Endothelial cell of umbilical vein (primary cell): ENCODE data around the gene DIP2C. TPM values are rescaled to one million over a fixed set of nuclear protein-coding genes. Genes with fewer than 3 reads are reported as not detected.

Experiments
- BruUV-seq: library from RNA; stranded (reverse); fragments of 400-500 nt; replicated peaks from 2 replicates; lab custom pipeline; 2021; lab: Mats Ljungman, UMichigan
- CTCF ChIA-PET: fragments of 300-600, 350-600 bp; sonication (Branson Sonifier 250); formaldehyde crosslinking; loops from one replicate; lab custom pipeline; 2021; ENCODE audit warnings: antibody characterized with exemption, inconsistent platforms; lab: Charles Lee
- POLR2A ChIA-PET: fragments of 300-600, 350-600 bp; sonication (Branson Sonifier 250); formaldehyde crosslinking; loops from one replicate; lab custom pipeline; 2021; ENCODE audit warnings: antibody characterized with exemption, inconsistent platforms; lab: Charles Lee
- DNase-seq: peaks from one replicate; pipeline ENCODE4 v3.0.0-alpha.2; 2011; ENCODE audit warnings: low read depth, low spot score
- FAIRE-seq: peaks from 2 replicates; lab custom pipeline; 2011; peaks lifted over from hg19 to GRCh38; lab: Jason Lieb, UNC
- H2AFZ ChIP-seq: 2 replicates; pipeline ENCODE4 v1.6.0; 2012; ENCODE audit warnings: low read depth, low read length, control low read depth, inconsistent platforms
- H3K27ac ChIP-seq: 2 replicates; pipeline ENCODE4 v1.5.1; 2011; ENCODE audit warnings: low read depth, mild to moderate bottlenecking, control low read depth, low read length, moderate library complexity; ENCODE audit not compliant: insufficient read depth
- H3K27me3 ChIP-seq, 2 experiments: 2 replicates each; pipeline versions ENCODE4 v1.6.0 to v1.6.1; 2011; ENCODE audit warnings: low read length in 2 of 2, mixed read lengths in 1 of 2; ENCODE audit not compliant: control insufficient read depth in 2 of 2, insufficient read depth in 2 of 2
- H3K36me3 ChIP-seq, 2 experiments: 2 replicates in 1 of 2; 3 replicates in 1 of 2; pipeline ENCODE4 v1.5.1; 2011; ENCODE audit warnings: low read length in 2 of 2, mild to moderate bottlenecking in 1 of 2, moderate library complexity in 1 of 2; ENCODE audit not compliant: control insufficient read depth in 2 of 2, insufficient read depth in 2 of 2; ENCODE audit errors: extremely low read depth in 1 of 2
- H3K4me1 ChIP-seq: 3 replicates; pipeline ENCODE4 v1.5.1; 2011; ENCODE audit warnings: mild to moderate bottlenecking, low read length; ENCODE audit not compliant: control insufficient read depth, insufficient read depth; ENCODE audit errors: extremely low read depth
- H3K4me2 ChIP-seq: 2 replicates; pipeline ENCODE4 v1.6.1; 2011; ENCODE audit warnings: low read length, control low read depth, mixed read lengths; ENCODE audit not compliant: insufficient read depth
- H3K4me3 ChIP-seq, 3 experiments: fragments of 200-600 bp in 1 of 3; sonication (generic), shearing (Covaris generic) in 1 of 3; replicated peaks in 1 of 3; 2 replicates each; pipeline ENCODE4 v1.5.1; 2011 to 2016; ENCODE audit warnings: control low read depth in 3 of 3, low read length in 3 of 3, mild to moderate bottlenecking in 2 of 3, inconsistent platforms in 1 of 3, low read depth in 1 of 3, moderate library complexity in 1 of 3; ENCODE audit not compliant: insufficient read depth in 1 of 3
- H3K79me2 ChIP-seq: 2 replicates; pipeline ENCODE4 v1.6.0; 2012; ENCODE audit warnings: low read length, inconsistent platforms; ENCODE audit not compliant: control insufficient read depth, insufficient read depth
- H3K9ac ChIP-seq: replicated peaks from 2 replicates; pipeline ENCODE3; 2011; ENCODE audit warnings: low read length, control low read depth; ENCODE audit not compliant: insufficient read depth; ENCODE audit errors: extremely low read depth
- H3K9me1 ChIP-seq: replicated peaks from 3 replicates; pipeline ENCODE4 v1.6.0; 2011; ENCODE audit warnings: mild to moderate bottlenecking, low read length; ENCODE audit not compliant: control insufficient read depth, insufficient read depth; ENCODE audit errors: extremely low read depth
- H3K9me3 ChIP-seq: replicated peaks from 2 replicates; pipeline ENCODE4 v1.5.1; 2012; ENCODE audit warnings: low read length, inconsistent platforms; ENCODE audit not compliant: control insufficient read depth, insufficient read depth
- H4K20me1 ChIP-seq: replicated peaks from 2 replicates; pipeline ENCODE3; 2011; ENCODE audit warnings: mild to moderate bottlenecking, low read length; ENCODE audit not compliant: control insufficient read depth, insufficient read depth; ENCODE audit errors: extremely low read depth
- CTCF ChIP-seq, 2 donors: IDR thresholded peaks; 1 replicate in 1 of 2; 2 replicates in 1 of 2; pipeline ENCODE4 v1.5.1; 2011; ENCODE audit warnings: low read length in 2 of 2, mild to moderate bottlenecking in 2 of 2, moderate library complexity in 2 of 2, control low read depth in 1 of 2, inconsistent platforms in 1 of 2, low read depth in 1 of 2; ENCODE audit not compliant: insufficient read depth in 1 of 2; ENCODE audit errors: extremely low read depth in 1 of 2
- EZH2 ChIP-seq: IDR thresholded peaks from 2 replicates; pipeline ENCODE4 v1.6.1; 2012; ENCODE audit warnings: borderline replicate concordance, low read depth, mild to moderate bottlenecking, moderate library complexity, low read length, inconsistent platforms; ENCODE audit not compliant: severe bottlenecking
- FOS ChIP-seq: IDR thresholded peaks from 2 replicates; pipeline ENCODE4 v1.6.1; 2011; ENCODE audit warnings: mild to moderate bottlenecking, low read length, moderate library complexity, borderline replicate concordance; ENCODE audit not compliant: insufficient read depth
- GATA2 ChIP-seq: IDR thresholded peaks from 2 replicates; pipeline ENCODE4 v1.7.0; 2011; ENCODE audit warnings: low read depth, mild to moderate bottlenecking, moderate library complexity, mixed read lengths, low read length; ENCODE audit not compliant: insufficient read length, insufficient read depth
- JUN ChIP-seq: IDR thresholded peaks from 2 replicates; pipeline ENCODE4 v1.6.1; 2011; ENCODE audit warnings: borderline replicate concordance, low read depth; ENCODE audit not compliant: insufficient read length, insufficient read depth
- MAX ChIP-seq: IDR thresholded peaks from 2 replicates; pipeline ENCODE4 v1.6.1; 2011; ENCODE audit not compliant: insufficient read depth, insufficient read length
- MYC ChIP-seq: IDR thresholded peaks from one replicate; pipeline ENCODE4 v1.6.1; 2011; ENCODE audit warnings: mild to moderate bottlenecking, low read depth, low read length
- POLR2A ChIP-seq: IDR thresholded peaks from 2 replicates; pipeline ENCODE4 v1.6.1; 2012; ENCODE audit warnings: low read depth, mild to moderate bottlenecking, control low read depth, low read length
- POLR2AphosphoS5 ChIP-seq: IDR thresholded peaks from 2 replicates; pipeline ENCODE4 v1.6.1; 2012; ENCODE audit warnings: low read depth, mild to moderate bottlenecking, control low read depth, low read length, moderate library complexity; ENCODE audit not compliant: insufficient read depth
- dilution Hi-C: fragments of 300-500 bp; cut with MboI; formaldehyde crosslinking; loops from one replicate; pipeline ENCODE4 v1.15.0; 2019; ENCODE audit warnings: low sequenced_read_pairs; ENCODE audit not compliant: extremely low pct_ligation_motif_present
- intact Hi-C: fragments of 100-400 bp; cut with micrococcal nuclease; formaldehyde crosslinking; loops from one replicate; pipeline ENCODE4 v1.10.0; 2022
- polyA plus RNA-seq, 4 experiments: library from polyadenylated mRNA; depleted of rRNA in 3 of 4; stranded (reverse) in 3 of 4; unstranded in 1 of 4; fragments of >200 nt; gene quantifications; 2 replicates each; pipeline versions ENCODE4 v1.2.1 to v1.2.3, GENCODE V29; 2011 to 2012; ENCODE audit warnings: missing spikeins in 1 of 4
- total RNA-seq: library from RNA; stranded (reverse); gene quantifications from 2 replicates; pipeline ENCODE4 v1.2.3, GENCODE V29; 2021

DIP2C gene
- total and polyA plus RNA-seq, 2 donors (not counting 3 experiments of a cell fraction or from before 2014, with no cell fraction given), result 3.6 to 10.7 TPM

GRCh38 chr10:590721-591120, 98.7 kb downstream of the DIP2C start:
- Histone ChIP-seq H3K27ac (no peak overlapping the region), H3K79me2 (no peaks in the 10 kb centered on the region), H3K9me1 (no peaks in the 10 kb centered on the region), H3K9me3 (no peaks in the 10 kb centered on the region), H3K27me3 (no peaks in the 10 kb centered on the region), H3K4me2 (no peak overlapping the region), H3K9ac (no peak overlapping the region), H2AFZ (no peak overlapping the region), H3K4me3 (no peak overlapping the region), H3K36me3 (no peaks in the 10 kb centered on the region), H4K20me1 (no peaks in the 10 kb centered on the region), H3K4me1 (no peaks in the 10 kb centered on the region)
- no peak for FAIRE-seq
- no TSS peak for BruUV-seq
- DNase-seq, result no peak
- TF ChIP-seq MYC, result no peak
- TF ChIP-seq MAX, result no peak
- TF ChIP-seq GATA2, result no peak
- TF ChIP-seq CTCF (IDR thresholded peaks at IDR 0.05; ENCODE audit: extremely low read depth in 1 of 2, insufficient read depth in 1 of 2, low read depth in 1 of 2, low read length in 2 of 2), result no peak
- TF ChIP-seq FOS, result no peak
- no peak for TF ChIP-seq POLR2AphosphoS5
- no peak for TF ChIP-seq POLR2A
- no peak for TF ChIP-seq JUN
- no peak for TF ChIP-seq EZH2
- ChIA-PET CTCF (no interaction called here), POLR2A (no interaction called here)
- dilution Hi-C loops, result no loop called here
- intact Hi-C loops, result no loop called here
